H1 (cell line): ENCODE measurements around the gene HS6ST3.

ENCODE experiments used
- JUN ChIP-seq: IDR thresholded peaks from 2 replicates; pipeline ENCODE4 v1.6.1; 2011; ENCODE audit warnings: low read depth, mild to moderate bottlenecking, improper control_type of control experiment, low read length
- ZNF274 ChIP-seq: IDR thresholded peaks from 2 replicates; pipeline ENCODE4 v1.7.0; 2012; ENCODE audit warnings: low read length, borderline replicate concordance; ENCODE audit errors: extremely low read depth

DNA sequence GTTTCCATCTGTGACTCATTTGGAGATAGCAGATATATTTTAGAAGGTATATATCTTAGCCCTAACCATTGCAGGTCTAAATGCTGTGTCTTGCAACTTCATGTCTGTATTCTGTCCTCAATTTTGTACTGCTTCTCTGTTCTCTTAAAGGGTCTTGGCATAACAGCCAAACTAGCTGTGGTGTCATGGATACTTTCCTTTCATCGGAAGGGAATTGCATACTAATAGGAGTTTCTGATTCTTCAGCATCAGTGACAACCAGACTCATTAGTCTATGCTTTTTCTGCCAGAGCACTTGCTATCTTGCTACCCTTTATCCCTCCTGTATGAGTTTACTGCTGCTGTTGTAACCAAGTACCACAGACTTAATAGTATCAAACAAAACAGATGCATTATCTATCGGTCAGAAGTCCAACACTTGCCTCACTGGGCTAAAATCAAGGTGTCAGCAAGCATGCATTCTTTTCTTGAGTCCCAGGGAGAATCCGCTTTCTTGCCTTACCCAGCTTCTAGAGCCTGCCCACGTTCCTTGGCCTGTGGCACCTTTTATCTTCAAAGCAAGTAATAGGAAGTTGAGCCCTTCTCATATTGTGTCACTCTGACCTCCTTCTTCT, 253.1 kb downstream of the HS6ST3 start:
- TF ChIP-seq JUN: no peak
- no peak for TF ChIP-seq ZNF274
